H1 (cell line): ENCODE measurements around the gene LONP2. TPM values are rescaled to one million over a fixed set of nuclear protein-coding genes. Genes with fewer than 3 reads are reported as not detected.

Experiments used
- CTCF ChIA-PET: fragments of 300-600 bp; sonication (Branson Sonifier 250); formaldehyde crosslinking; loops from one replicate; lab custom pipeline; 2021; ENCODE audit not compliant: partially characterized antibody; lab: Charles Lee
- POLR2A ChIA-PET: fragments of 300-600 bp; sonication (Branson Sonifier 250); formaldehyde crosslinking; loops from one replicate; lab custom pipeline; 2021; ENCODE audit warnings: inconsistent platforms; ENCODE audit not compliant: partially characterized antibody; lab: Charles Lee
- DNase-seq, 2 experiments: peaks; one replicate each; pipeline versions ENCODE4 v3.0.0 to v3.0.0-alpha.2; 2010 to 2022; ENCODE audit warnings: low spot score in 2 of 2, low read depth in 1 of 2, mixed read lengths in 1 of 2
- FAIRE-seq: peaks from 2 replicates; lab custom pipeline; 2011; peaks lifted over from hg19 to GRCh38; lab: Jason Lieb, UNC
- H2AFZ ChIP-seq: 2 replicates; pipeline ENCODE4 v1.8.1; 2012; ENCODE audit warnings: low read length, inconsistent platforms
- H2AK5ac ChIP-seq: 2 replicates; pipeline ENCODE4 v1.6.1; 2013; ENCODE audit warnings: low read depth, low read length
- H2BK120ac ChIP-seq: replicated peaks from 2 replicates; pipeline ENCODE3; 2013; ENCODE audit warnings: low read depth, low read length, inconsistent platforms
- H2BK12ac ChIP-seq: 2 replicates; pipeline ENCODE4 v1.6.1; 2013; ENCODE audit warnings: low read depth, low read length
- H2BK15ac ChIP-seq: 2 replicates; pipeline ENCODE4 v1.6.1; 2013; ENCODE audit warnings: low read length
- H2BK20ac ChIP-seq: 2 replicates; pipeline ENCODE4 v1.6.1; 2013; ENCODE audit warnings: low read length
- H2BK5ac ChIP-seq: 2 replicates; pipeline ENCODE4 v1.6.1; 2013; ENCODE audit warnings: low read depth, low read length
- H3K14ac ChIP-seq: 2 replicates; pipeline ENCODE4 v1.6.1; 2013; ENCODE audit warnings: inconsistent platforms; ENCODE audit not compliant: insufficient read length
- H3K18ac ChIP-seq: 2 replicates; pipeline ENCODE4 v1.6.1; 2013; ENCODE audit warnings: low read length; ENCODE audit errors: extremely low read depth
- H3K23ac ChIP-seq: 2 replicates; pipeline ENCODE4 v1.6.1; 2013; ENCODE audit warnings: inconsistent platforms; ENCODE audit not compliant: insufficient read length
- H3K23me2 ChIP-seq: 2 replicates; pipeline ENCODE4 v1.6.1; 2013; ENCODE audit warnings: low read depth, low read length
- H3K27ac ChIP-seq: 2 replicates; pipeline ENCODE4 v1.6.1; 2011; ENCODE audit warnings: low read depth, low read length, inconsistent platforms
- H3K27me3 ChIP-seq, 4 experiments: replicated peaks in 1 of 4; 1 replicate in 1 of 4; 2 replicates in 3 of 4; pipeline versions ENCODE4 v1.6.1 to v1.8.1; 2011 to 2013; ENCODE audit warnings: low read length in 3 of 4, mild to moderate bottlenecking in 3 of 4, inconsistent platforms in 2 of 4, mixed read lengths in 2 of 4, moderate library complexity in 1 of 4; ENCODE audit not compliant: control insufficient read depth in 3 of 4, insufficient read depth in 3 of 4; ENCODE audit errors: extremely low read depth in 1 of 4
- H3K36me3 ChIP-seq, 4 experiments: 2 replicates each; pipeline versions ENCODE4 v1.6.1 to v1.8.1; 2011 to 2013; ENCODE audit warnings: mild to moderate bottlenecking in 4 of 4, low read length in 3 of 4, moderate library complexity in 2 of 4, control low read depth in 1 of 4, inconsistent platforms in 1 of 4; ENCODE audit not compliant: insufficient read depth in 4 of 4, control insufficient read depth in 2 of 4
- H3K4ac ChIP-seq: replicated peaks from 2 replicates; pipeline ENCODE3; 2013; ENCODE audit warnings: low read length, low read depth, mixed read lengths, inconsistent platforms; ENCODE audit not compliant: insufficient read length
- H3K4me1 ChIP-seq, 4 experiments: replicated peaks in 1 of 4; 1 replicate in 1 of 4; 2 replicates in 3 of 4; pipeline versions ENCODE4 v1.6.1 to v1.8.1; 2011 to 2013; ENCODE audit warnings: low read length in 3 of 4, inconsistent platforms in 2 of 4, mixed read lengths in 1 of 4; ENCODE audit not compliant: insufficient read depth in 4 of 4, control insufficient read depth in 3 of 4
- H3K4me2 ChIP-seq, 2 experiments: 2 replicates each; pipeline versions ENCODE4 v1.6.1 to v1.8.1; 2011 to 2013; ENCODE audit warnings: low read depth in 2 of 2, low read length in 2 of 2, control low read depth in 1 of 2, inconsistent platforms in 1 of 2, mild to moderate bottlenecking in 1 of 2; ENCODE audit not compliant: insufficient read depth in 1 of 2
- H3K4me3 ChIP-seq, 4 experiments: fragments of 200-600, 300-600 bp in 1 of 4; sonication (generic), shearing (Covaris generic), sonication (Bioruptor Twin) in 1 of 4; 2 replicates each; pipeline versions ENCODE4 v1.5.1 to v1.8.1; 2011 to 2016; ENCODE audit warnings: low read length in 4 of 4, low read depth in 3 of 4, control low read depth in 2 of 4, inconsistent platforms in 2 of 4, mild to moderate bottlenecking in 2 of 4, mixed read lengths in 1 of 4, moderate library complexity in 1 of 4; ENCODE audit not compliant: insufficient read depth in 2 of 4; ENCODE audit errors: extremely low read depth in 1 of 4
- H3K56ac ChIP-seq: replicated peaks from 2 replicates; pipeline ENCODE3; 2013; ENCODE audit warnings: low read depth, mild to moderate bottlenecking, mixed read lengths, low read length, inconsistent platforms; ENCODE audit not compliant: insufficient read length
- H3K79me1 ChIP-seq: 2 replicates; pipeline ENCODE4 v1.6.1; 2013; ENCODE audit warnings: low read depth, low read length, control low read depth
- H3K79me2 ChIP-seq, 2 experiments: 2 replicates each; pipeline versions ENCODE4 v1.6.1 to v1.8.1; 2012 to 2013; ENCODE audit warnings: low read length in 2 of 2, mild to moderate bottlenecking in 2 of 2, inconsistent platforms in 1 of 2; ENCODE audit not compliant: insufficient read depth in 2 of 2, control insufficient read depth in 1 of 2
- H3K9ac ChIP-seq, 4 experiments: replicated peaks in 1 of 4; 1 replicate in 1 of 4; 2 replicates in 3 of 4; pipeline versions ENCODE4 v1.6.1 to v1.8.1; 2011 to 2013; ENCODE audit warnings: low read depth in 3 of 4, low read length in 3 of 4, control low read depth in 2 of 4, mild to moderate bottlenecking in 2 of 4, moderate library complexity in 2 of 4, inconsistent platforms in 1 of 4; ENCODE audit errors: extremely low read depth in 1 of 4
- H3K9me3 ChIP-seq, 2 experiments: 2 replicates each; pipeline versions ENCODE4 v1.6.1 to v1.8.1; 2012 to 2013; ENCODE audit warnings: mild to moderate bottlenecking in 2 of 2, moderate library complexity in 2 of 2, control low read depth in 1 of 2, inconsistent platforms in 1 of 2, low read depth in 1 of 2, low read length in 1 of 2, mixed read lengths in 1 of 2; ENCODE audit not compliant: insufficient read depth in 2 of 2
- H4K20me1 ChIP-seq, 2 experiments: replicated peaks in 1 of 2; 2 replicates each; pipeline versions ENCODE3 to v1.8.1; 2011 to 2013; ENCODE audit warnings: inconsistent platforms in 2 of 2, low read length in 2 of 2, mild to moderate bottlenecking in 1 of 2; ENCODE audit not compliant: insufficient read depth in 2 of 2, control insufficient read depth in 1 of 2
- H4K5ac ChIP-seq: 2 replicates; pipeline ENCODE4 v1.6.1; 2013; ENCODE audit warnings: low read length, low read depth, mixed read lengths, inconsistent platforms; ENCODE audit not compliant: insufficient read length
- H4K8ac ChIP-seq: 2 replicates; pipeline ENCODE4 v1.8.0; 2013; ENCODE audit warnings: mild to moderate bottlenecking, moderate library complexity, low read length, inconsistent platforms; ENCODE audit not compliant: insufficient read depth; ENCODE audit errors: extremely low read depth
- H4K91ac ChIP-seq: replicated peaks from 2 replicates; pipeline ENCODE3; 2013; ENCODE audit warnings: low read length, mixed read lengths, inconsistent platforms; ENCODE audit not compliant: insufficient read length
- BACH1 ChIP-seq: IDR thresholded peaks from 2 replicates; pipeline ENCODE4 v1.6.1; 2012; ENCODE audit warnings: low read length, improper control_type of control experiment
- KDM1A ChIP-seq: fragments of 200-600, 300-600 bp; sonication (generic); IDR thresholded peaks from 2 replicates; pipeline ENCODE4 v1.7.1; 2016; ENCODE audit warnings: mild to moderate bottlenecking, low read length, borderline replicate concordance
- WGBS, 2 experiments: shearing (Covaris generic) in 1 of 2; methylation state at CpG; one replicate each; pipeline versions ENCODE4 v1.1.6 to v1.1.7; 2013 to 2015; ENCODE audit warnings: low lambda C conversion rate in 2 of 2, mixed read lengths in 2 of 2, inconsistent platforms in 1 of 2, low coverage in 1 of 2, missing lambda C conversion rate in 1 of 2; ENCODE audit not compliant: insufficient replicate concordance in 2 of 2, insufficient coverage in 1 of 2, insufficient read length in 1 of 2; ENCODE audit errors: extremely low coverage in 1 of 2, missing lambda C conversion rate in 1 of 2; 5-methylcytosine and 5-hydroxymethylcytosine counted together
- polyA plus RNA-seq, 7 experiments: library from polyadenylated mRNA; depleted of rRNA in 3 of 7; stranded (reverse) in 5 of 7; unstranded in 2 of 7; fragments of >200 nt in 5 of 7; fragments of 200-250 nt in 2 of 7; gene quantifications; 1 replicate in 5 of 7; 2 replicates in 1 of 7; 4 replicates in 1 of 7; pipeline versions ENCODE4 v1.2.1 to v1.2.3, GENCODE V29; 2011 to 2013; ENCODE audit warnings: missing spikeins in 2 of 7, mixed read lengths in 2 of 7
- total RNA-seq: library from RNA; stranded (reverse); fragmentation: NEBNext Ultra II Directional; extraction: Animal tissue kit (Norgen Biotek cat#: 25700); gene quantifications from 2 replicates; pipeline ENCODE4 v1.2.1, GENCODE V29; 2021

Gene LONP2
- total and polyA plus RNA-seq, 2 of the 8 experiments (the other 6 are each of a cell fraction or from before 2014, with no cell fraction given), result 8.1 to 23.1 TPM

DNA sequence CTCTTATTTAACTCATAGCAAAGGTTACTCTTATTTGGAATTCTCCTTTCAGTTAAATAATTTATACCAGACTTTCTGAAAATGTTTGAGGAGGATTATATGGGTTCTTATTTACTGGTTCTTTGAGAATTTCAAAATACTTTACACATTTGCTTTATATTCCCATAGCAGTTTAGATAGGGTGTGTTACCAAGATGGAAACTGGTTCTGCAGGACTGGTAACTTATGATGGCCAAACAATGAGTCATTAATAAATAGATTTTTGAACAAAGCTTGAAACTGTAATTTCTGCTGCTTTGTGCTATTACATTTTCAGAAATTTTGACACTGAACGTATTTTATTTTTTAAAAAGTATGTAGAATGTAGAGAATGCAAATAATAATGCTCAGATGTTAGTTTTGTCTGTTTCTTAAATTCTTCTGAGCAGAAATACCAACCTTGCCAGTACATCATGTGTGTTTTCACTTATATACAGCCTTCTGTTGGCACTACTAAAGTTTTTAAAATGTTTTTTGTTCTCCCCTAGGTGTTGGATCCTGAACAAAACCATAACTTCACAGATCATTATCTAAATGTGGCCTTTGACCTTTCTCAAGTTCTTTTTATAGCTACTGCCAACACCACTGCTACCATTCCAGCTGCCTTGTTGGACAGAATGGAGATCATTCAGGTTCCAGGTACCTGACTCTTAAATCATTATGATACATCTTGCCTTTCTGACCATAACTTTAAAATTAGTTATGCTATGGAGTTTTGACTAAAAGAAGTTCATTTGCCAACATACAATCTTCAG is 51.6 kb downstream of the LONP2 start:
- FAIRE-seq (no peak), DNase-seq (no peak)
- H3K4me1 ChIP-seq, result no peaks in the 10 kb centered on the region
- no peak overlapping the region for H2BK120ac ChIP-seq
- no peak overlapping the region for H3K27ac ChIP-seq
- no peak overlapping the region for H2BK5ac ChIP-seq
- H3K9ac ChIP-seq, result no peak overlapping the region
- H3K14ac ChIP-seq, result no peak overlapping the region
- 76% methylated on average over 1 of the region's 1 CpG; no CpG with 5 or more reads in 1 of the 2 experiments for WGBS, 2 experiments
- no peak overlapping the region for H2AK5ac ChIP-seq
- H4K8ac ChIP-seq, result no peak overlapping the region
- no peaks in the 10 kb centered on the region; the same call in 1 of the 2 replicates for H3K23me2 ChIP-seq
- no peaks in the 10 kb centered on the region for H3K79me1 ChIP-seq
- no peak overlapping the region for H3K56ac ChIP-seq
- ChIA-PET CTCF (interaction anchor here (0.6 to 0.7 kb wide), 3 partner anchors 117 to 1354 kb away, joined by 3 read pairs; no protein-coding TSS in a partner anchor), POLR2A (no interaction called here)
- H3K18ac ChIP-seq, result no peak overlapping the region
- no peak overlapping the region for H3K4me3 ChIP-seq
- no peak overlapping the region for H2AFZ ChIP-seq
- H3K4me2 ChIP-seq, result no peak overlapping the region
- no peak overlapping the region for H4K5ac ChIP-seq
- no peak overlapping the region for H4K91ac ChIP-seq
- no peaks in the 10 kb centered on the region for H4K20me1 ChIP-seq
- no peaks in the 10 kb centered on the region for H3K27me3 ChIP-seq
- no peak overlapping the region for H2BK15ac ChIP-seq
- no peak overlapping the region for H3K4ac ChIP-seq
- no peaks in the 10 kb centered on the region for H3K9me3 ChIP-seq
- H3K36me3 ChIP-seq, result peaks cover 0 to 9% (median 2%) of the 10 kb centered on the region in 4 experiments; a peak in 2 of 8 replicates
- H3K23ac ChIP-seq, result no peak overlapping the region
- H2BK20ac ChIP-seq, result no peak overlapping the region
- no peaks in the 10 kb centered on the region for H3K79me2 ChIP-seq
- no peak overlapping the region for H2BK12ac ChIP-seq
- no peak for TF ChIP-seq BACH1
- no peak for TF ChIP-seq KDM1A
